HEK293 (cell line): ENCODE data around the gene CACNA2D1.

Experiments used
- CTCF ChIP-seq: fragments of 450-650 bp; formaldehyde crosslinking; IDR thresholded peaks from 2 replicates; pipeline ENCODE4 v1.5.1; 2016; ENCODE audit warnings: missing biosample characterization, missing genetic modification characterization
- IKZF3 ChIP-seq: fragments of 450-650 bp; IDR thresholded peaks from 2 replicates; pipeline ENCODE4 v1.5.0; 2018; ENCODE audit warnings: missing biosample characterization, mild to moderate bottlenecking, missing genetic modification characterization, moderate library complexity
- PBX3 ChIP-seq: sonication (generic); formaldehyde crosslinking; IDR thresholded peaks from 2 replicates; pipeline ENCODE4 v1.8.1; 2022; ENCODE audit warnings: mild to moderate bottlenecking, moderate library complexity, missing genetic modification reagents
- ZNF292 ChIP-seq: fragments of 450-650 bp; formaldehyde crosslinking; IDR thresholded peaks from 2 replicates; pipeline ENCODE4 v1.5.1; 2016; ENCODE audit warnings: low read depth, missing biosample characterization, missing genetic modification characterization, borderline replicate concordance
- ZNF362 ChIP-seq: fragments of 450-650 bp; formaldehyde crosslinking; IDR thresholded peaks from 2 replicates; pipeline ENCODE4 v1.5.1; 2016; ENCODE audit warnings: missing biosample characterization, missing genetic modification characterization
- ZNF544 ChIP-seq: fragments of 450-650 bp; formaldehyde crosslinking; IDR thresholded peaks from 2 replicates; pipeline ENCODE4 v1.5.0; 2017; ENCODE audit warnings: missing biosample characterization, missing genetic modification characterization
- TF ChIP-seq, protein P1 (sequence below): fragments of 450-650 bp; formaldehyde crosslinking; IDR thresholded peaks from 2 replicates; pipeline ENCODE4 v1.5.1; 2016; ENCODE audit warnings: missing biosample characterization, missing genetic modification characterization

GRCh38 chr7:82429408-82429807 lies 14.2 kb downstream of the CACNA2D1 start:
- TF ChIP-seq ZNF544 (tag by site-specific recombination): no peak
- TF ChIP-seq CTCF: no peak
- TF ChIP-seq, protein P1, sequence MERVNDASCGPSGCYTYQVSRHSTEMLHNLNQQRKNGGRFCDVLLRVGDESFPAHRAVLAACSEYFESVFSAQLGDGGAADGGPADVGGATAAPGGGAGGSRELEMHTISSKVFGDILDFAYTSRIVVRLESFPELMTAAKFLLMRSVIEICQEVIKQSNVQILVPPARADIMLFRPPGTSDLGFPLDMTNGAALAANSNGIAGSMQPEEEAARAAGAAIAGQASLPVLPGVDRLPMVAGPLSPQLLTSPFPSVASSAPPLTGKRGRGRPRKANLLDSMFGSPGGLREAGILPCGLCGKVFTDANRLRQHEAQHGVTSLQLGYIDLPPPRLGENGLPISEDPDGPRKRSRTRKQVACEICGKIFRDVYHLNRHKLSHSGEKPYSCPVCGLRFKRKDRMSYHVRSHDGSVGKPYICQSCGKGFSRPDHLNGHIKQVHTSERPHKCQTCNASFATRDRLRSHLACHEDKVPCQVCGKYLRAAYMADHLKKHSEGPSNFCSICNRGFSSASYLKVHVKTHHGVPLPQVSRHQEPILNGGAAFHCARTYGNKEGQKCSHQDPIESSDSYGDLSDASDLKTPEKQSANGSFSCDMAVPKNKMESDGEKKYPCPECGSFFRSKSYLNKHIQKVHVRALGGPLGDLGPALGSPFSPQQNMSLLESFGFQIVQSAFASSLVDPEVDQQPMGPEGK: no peak
- no peak for TF ChIP-seq ZNF292 (tag by site-specific recombination)
- TF ChIP-seq PBX3 (CRISPR knock-in tag): no peak
- TF ChIP-seq ZNF362: no peak
- no peak for TF ChIP-seq IKZF3 (tag by site-specific recombination)
